DND-41 (cell line): ENCODE measurements around the gene ACIN1.

Experiments
- CTCF ChIP-seq: IDR thresholded peaks from 2 replicates; pipeline ENCODE4 v1.5.1; 2012; ENCODE audit warnings: borderline replicate concordance, low read length, moderate library complexity, mild to moderate bottlenecking; ENCODE audit not compliant: poor library complexity, severe bottlenecking; ENCODE audit errors: extremely low read depth
- EZH2 ChIP-seq: IDR thresholded peaks from 3 replicates; pipeline ENCODE4 v1.6.1; 2012; ENCODE audit warnings: borderline replicate concordance, low read depth, mild to moderate bottlenecking, moderate library complexity, low read length, inconsistent platforms; ENCODE audit not compliant: severe bottlenecking

DNA sequence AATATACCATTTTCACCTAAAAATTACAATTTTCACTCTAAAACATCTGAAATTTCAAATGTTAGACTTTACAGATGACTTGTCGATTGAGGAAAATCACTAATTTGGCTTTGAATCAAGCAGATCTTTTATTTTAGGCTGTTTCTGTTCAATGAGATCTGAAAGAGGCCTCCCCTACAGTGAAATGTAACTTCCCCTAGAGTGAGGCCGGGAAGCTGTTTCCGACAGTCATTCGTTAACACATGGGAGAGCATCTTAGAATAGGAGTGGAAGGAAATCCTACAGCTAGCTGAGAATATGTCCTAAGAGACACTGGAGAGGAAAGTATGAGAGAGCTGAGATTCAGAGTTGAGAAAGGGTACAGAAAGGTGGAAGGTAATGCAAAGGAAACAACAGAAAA is 79.3 kb downstream of the ACIN1 start:
- no peak for TF ChIP-seq CTCF
- TF ChIP-seq EZH2: no peak
